GM21528 (cell line): ENCODE data around the gene JAG2.

Experiments used
- ATAC-seq: cut with Tn5 transposase; IDR thresholded peaks from one replicate; pipeline ENCODE4 v1.9.1; 2021; ENCODE audit warnings: mild to moderate bottlenecking, moderate library complexity; ENCODE audit not compliant: unreplicated experiment, low FRiP score

Gene JAG2

DNA sequence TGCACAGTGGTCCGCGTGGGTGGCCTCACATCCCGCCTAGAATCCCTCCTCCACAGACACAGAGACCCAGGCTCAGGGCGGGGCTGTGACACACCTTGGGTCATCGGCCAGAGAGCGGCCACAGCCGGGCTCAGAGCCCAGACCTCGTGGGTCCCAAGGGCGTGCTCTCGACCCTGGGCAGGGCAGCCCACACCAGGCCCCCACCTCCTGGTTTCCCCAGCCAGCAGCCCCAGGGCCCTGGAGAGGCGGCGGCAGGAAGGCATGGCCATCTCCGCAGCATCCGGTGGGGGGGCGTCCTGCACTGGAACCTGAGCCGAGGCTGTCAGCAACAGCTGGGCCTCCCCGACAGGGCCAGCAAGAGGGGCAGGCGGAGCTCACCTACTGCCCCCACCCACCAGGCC, 15.2 kb downstream of the JAG2 start:
- ATAC-seq, result no peak

DNA sequence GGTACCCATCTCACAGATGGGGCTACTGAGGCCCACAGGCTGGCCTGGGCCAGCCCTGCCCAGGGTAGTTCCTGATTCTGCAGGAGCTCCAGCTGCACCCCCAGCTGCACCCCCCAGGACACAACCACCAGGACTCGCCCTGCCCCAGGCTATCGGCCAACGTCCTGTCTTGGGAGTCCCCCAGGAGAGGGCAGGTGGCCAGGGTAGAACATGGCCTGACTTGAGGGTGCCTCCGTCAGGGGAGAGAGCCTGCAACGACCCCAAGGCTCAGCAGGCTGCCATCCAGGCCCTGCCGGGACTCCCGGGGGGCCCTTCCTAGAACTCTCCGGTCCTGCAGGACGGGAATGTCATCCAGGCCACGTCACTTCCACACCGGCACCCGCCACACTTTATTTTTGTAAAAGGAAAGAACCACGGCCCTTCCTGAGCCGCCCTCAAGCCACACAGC, 15.8 kb downstream of the JAG2 start:
- no peak for ATAC-seq

DNA sequence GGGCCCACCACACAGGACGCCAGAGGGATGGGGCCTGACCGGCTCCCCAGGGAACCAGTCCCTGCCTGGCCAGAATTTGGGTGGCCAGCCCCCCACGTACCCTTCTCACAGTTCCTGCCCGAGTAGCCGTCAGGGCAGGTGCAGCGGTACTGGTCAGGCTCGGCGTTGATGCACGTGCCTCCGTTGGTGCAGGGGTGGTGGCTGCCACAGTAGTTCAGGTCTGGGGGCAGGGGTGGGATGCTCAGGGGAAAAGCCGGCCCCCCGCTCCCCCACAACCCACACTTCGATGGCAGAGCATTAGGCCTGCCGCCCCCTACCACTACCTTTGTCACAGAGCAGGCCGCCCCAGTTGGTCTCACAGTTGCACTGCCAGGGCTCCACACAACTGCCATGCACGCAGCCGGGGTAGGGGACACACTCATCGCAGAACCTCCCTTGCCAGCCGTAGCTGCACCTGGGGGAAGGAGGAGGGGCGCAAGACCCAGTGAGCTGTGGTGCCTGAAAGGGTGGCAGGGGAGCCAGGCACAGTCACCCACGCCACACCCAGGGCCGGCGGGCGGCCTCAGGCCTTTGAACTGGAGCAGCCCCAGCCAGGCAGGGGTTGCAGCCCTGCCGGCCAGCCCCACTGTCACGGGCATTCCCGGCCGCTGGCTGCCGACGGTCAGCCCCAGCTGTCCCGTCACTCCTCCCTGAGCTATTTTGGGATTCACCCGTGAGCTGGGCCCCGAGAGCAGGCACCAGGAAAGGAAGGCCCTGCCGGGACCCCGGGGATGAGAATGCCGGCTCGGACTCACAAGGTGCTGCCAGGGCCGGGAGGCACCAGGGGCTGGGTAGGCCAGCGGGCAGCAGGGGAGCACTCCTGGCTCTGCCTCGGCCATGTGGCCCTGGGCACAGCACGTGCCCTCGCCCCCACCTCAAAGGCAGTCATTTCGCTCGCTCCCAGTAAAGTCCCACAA, 16.5 kb downstream of the JAG2 start:
- no peak for ATAC-seq

DNA sequence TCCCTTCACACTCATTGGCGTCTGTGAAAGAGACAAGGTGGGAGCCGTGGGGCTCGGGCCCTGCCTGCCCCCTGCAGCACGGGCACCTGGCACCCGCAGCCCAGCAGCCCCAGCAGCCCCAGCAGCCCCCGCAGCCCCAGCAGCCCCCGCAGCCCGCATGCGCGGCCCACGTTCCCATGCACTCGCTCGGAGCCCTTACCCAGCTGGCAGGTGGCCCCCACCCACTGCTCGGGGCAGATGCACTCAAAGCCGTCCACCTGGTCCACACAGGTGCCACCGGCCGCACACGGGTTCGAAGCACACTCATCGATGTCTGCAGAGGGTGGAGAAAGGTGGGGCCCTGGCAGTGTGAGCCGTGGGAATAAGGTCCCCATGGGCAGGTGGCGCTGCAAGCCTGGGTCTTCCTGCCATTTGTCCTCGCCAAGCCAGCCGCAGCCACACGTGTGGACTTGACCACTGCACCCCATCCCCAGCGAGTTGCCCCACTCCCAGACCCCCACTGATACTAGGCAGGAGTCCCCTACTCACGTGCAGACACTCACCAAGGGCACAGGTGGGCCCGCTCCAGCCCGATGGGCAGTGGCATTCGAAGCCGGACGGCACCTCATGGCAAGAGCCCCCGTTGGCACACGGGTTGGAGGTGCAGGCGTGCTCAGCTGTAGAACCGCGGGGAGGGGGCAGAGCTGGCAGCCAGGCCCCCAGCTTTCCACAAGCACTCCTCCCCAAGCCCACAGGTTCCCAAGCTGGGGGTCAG, 17.3 kb downstream of the JAG2 start:
- no peak for ATAC-seq

DNA sequence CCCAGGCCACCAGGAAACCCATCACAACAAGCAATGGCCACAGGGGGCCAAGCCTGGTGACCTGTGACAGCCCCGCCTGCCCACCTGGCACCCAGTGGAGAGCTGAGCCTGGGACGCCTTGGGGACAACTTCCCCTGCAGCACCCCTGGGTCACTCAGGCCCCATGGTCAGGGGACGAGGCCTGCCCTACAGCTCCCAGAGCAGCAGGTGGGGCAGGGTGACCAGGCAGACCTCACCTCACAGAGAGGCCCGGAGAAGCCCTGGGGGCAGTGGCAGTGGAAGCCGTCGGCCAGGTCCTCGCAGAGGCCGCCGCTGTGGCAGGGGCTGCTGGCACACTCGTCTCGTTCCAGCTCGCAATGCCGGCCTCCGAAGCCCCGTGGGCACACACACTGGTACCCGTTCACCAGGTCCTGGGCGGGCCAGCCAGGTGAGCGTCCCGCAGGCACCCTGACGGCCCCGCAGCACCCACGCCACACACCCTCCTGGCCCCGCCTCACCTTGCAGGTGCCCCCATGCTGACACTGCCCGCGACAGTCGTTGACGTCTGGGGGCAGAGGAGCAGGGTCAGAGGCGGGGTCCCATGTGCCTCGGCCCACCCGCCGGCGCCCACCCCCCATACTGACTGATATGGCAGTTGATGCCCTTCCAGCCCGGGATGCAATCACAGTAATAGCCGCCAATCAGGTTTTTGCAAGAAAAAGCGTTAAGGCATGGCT, 18.1 kb downstream of the JAG2 start:
- no peak for ATAC-seq

DNA sequence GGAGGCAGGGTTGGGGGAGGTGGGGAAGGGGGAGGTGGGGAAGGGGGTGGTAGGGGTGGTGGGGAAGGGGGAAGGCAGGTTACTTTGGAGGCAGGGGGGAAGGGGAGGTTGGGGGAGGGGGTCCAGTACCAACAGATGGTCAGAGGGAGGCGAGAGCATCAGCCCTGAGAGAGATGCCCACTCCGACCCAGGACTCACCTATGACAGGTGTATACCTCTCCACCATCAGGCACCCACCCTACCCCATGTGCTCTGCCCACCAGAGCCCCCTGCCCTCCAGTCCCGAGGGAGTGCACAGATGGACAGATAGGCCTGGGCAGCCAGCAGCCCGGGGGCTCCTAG, 18.6 kb downstream of the JAG2 start:
- ATAC-seq, result no peak

DNA sequence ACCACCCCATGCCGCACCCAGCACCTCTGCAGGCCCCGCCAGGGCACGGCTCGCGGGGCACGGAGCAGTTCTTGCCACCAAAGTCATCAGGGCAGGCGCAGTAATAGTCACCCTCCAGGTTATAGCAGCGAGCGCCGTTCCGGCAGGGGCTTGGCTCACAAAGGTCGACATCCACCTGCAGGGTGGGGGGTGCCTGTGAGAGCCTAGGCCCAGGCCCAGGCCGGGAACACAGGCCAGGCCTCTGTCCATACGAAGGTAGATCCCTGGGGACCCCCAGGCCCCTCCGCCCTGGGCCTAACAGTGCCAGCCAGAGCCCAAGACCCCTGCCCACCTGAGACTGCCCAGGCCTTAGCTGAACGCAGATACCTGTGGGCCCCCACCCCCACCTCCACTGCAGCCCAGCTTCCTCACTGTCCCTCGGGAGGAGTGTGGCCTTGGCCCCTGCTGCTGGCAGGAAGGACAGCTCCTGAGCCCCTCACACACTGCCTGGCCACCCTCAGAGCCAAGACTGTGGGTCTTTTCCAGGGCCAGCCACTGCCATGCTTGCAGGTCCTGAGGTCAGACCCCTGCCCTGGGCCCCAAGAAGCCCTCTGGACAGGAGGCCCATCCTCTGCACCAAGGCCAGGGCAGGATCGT, 19.3 kb downstream of the JAG2 start:
- no peak for ATAC-seq

DNA sequence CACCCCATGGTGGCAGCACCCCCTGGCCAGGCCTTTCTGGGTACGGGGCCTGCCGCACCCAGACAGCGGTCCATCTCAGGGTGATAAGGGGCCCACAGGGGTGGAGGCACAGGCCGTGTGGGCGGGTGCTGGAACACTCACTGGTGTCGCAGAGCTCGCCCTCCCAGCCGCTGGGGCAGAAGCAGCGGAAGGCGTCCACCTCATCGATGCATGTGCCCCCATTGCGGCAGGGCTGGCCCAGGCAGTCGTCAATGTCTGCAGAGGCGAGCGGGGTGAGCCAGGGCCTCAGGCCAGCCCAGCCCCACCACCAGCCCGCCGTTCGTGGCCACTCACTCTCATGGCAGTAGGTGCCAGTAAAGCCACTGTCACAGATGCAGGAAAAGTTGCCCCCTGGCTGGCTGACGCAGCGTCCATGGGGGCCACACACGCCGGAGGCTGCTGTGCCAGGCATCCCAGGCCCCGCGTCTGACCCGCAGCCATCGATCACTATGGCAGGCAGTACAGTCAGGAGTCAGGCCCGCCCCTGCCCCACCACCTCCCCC, 19.9 kb downstream of the JAG2 start:
- no peak for ATAC-seq

DNA sequence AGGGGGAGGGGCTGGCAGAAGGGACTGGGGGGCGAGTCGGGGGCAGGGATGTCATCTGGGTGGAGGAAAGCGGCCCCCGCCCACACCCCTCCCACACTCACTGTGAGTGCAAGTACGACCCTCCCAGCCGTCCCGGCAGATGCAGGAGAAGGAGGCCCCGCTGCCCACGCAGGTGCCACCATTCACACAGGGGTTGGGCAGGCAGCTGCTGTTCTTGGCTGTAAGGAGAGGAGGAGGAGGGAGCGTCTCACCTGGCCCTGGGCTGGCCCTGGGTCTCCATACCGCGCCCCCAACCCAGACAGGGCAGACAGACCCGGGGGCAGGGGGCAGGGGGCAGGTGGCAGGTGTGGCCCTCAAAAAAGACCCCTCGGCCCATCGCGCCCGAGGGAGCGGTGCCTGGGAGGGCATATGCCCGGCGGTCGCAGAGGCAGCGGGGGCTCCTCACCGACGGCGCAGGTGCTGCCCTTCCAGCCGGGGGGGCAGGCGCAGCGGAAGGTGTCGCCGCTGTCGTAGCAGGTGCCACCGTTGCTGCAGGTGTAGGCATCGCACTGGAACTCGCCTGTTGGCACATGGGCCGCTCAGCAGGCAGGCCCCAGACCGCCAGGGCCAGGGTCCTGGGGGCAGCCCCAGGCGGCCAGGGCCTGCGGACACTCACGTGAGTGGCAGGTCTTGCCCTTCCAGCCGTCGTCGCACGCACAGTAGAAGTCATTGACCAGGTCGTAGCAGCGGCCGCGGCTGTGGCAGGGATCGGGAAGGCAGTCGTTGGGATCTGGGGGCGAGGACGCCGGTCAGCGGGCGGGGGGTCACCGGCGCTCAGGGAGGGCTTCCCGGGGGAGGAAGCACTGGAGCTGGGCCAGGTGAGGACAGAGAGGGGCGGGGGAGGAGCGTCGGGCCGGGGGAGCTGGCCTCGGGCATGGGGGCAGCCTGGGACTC, 20.6 kb downstream of the JAG2 start:
- no peak for ATAC-seq

DNA sequence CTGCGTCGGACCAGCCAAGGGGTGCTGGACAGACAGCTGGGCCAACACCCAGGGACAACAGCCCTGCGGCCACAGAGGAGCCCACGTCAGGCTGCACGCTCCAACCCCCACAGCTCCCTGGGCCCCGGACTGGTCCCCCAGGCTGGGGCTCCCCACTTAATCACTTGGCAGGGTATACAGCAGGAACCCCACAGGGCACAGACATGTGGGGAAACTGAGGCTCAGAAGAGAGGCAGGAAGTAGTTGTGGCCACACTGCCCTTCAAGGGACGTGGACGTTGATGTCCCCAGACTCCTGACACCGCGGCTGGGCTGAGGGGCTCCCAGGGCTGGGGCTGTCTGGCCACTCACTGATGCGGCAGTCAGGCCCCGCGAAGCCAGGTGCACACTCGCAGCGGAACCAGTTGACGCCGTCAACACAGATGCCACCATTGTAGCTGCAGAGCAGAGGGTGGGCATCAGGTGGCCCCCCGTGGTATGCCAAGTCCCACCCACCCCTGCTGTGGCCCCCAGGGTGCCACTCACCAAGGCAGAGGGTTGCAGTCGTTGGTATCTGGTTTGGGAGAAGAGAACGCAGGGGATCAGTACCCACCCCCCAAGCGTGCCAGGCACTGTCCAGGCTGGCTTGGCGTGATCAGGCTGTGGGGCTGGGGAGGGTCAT, 21.5 kb downstream of the JAG2 start:
- no peak for ATAC-seq

DNA sequence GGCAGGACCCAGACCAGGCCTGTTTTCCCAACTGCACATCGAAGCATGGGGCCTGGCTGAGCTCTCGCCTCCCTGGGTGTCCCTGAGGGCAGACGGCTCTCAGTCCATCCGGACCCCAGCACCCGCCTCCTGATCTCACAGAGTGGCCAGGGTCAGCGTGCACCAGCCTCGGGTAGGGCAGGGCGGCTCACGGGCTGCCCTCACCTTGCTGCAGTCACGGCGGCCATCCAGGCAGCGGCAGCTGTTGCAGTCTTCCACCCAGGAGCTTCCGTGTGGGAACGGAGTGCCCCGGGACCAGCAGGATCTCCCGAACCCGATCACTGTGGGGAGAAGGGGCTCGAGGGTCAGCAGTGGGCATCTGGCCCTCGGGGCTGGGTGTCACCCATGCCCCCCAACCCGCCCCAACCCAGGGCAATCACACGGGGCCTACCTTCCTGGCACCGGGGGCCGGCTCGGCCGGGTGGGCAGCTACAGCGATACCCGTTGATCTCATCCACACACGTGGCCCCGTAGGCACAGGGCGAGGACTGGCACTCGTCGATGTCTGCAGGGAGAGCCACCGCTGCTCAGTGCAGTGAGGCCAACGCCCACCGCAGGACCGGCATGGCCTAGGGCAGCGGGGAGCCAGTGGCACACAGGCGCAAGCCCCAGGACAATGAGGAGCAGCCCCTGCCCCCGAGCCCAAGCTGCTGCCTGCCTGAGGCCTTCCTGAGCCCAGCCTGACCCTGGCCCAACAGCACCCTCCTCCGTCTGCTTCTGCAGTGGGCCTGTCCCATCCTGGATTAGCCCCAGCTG, 22.2 kb downstream of the JAG2 start:
- no peak for ATAC-seq

DNA sequence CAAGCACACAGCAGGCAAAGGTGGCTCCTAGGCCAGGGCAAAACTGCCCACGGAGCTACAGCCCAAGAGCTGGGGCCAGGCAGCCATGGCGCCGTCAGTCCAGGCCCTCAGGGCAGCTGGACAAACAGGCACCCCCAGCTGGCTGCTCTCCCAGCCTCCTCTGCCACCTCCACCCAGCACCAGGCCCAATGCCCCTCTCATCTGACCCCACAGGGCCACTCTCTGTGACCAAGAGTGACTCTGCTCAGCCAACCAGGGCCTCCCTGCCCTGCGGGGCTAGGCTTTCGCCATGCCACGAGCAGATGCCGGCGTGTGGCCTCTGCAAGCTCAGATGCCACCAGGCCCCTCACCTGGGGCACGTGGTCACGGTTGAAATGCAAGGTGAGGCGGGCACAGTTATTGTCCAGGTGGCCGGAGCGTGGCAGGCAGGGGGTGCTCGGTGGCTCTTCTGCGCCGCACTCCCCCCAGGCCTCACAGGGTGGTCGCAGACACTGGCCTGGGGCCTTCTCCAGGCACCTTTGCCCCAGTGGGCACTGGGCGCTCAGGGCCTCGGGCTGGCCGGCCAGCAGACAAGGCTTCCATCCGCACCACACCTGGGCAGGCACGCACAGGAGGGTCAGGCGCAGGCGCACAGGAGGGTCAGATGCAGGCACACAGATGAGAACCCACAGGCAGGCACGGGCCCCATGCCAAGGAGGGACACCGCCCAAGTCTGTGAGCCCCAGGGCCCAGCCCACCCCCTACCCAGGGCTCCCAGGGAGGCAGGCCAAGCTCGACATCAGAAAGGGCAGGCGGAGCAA, 23.0 kb downstream of the JAG2 start:
- no peak for ATAC-seq

DNA sequence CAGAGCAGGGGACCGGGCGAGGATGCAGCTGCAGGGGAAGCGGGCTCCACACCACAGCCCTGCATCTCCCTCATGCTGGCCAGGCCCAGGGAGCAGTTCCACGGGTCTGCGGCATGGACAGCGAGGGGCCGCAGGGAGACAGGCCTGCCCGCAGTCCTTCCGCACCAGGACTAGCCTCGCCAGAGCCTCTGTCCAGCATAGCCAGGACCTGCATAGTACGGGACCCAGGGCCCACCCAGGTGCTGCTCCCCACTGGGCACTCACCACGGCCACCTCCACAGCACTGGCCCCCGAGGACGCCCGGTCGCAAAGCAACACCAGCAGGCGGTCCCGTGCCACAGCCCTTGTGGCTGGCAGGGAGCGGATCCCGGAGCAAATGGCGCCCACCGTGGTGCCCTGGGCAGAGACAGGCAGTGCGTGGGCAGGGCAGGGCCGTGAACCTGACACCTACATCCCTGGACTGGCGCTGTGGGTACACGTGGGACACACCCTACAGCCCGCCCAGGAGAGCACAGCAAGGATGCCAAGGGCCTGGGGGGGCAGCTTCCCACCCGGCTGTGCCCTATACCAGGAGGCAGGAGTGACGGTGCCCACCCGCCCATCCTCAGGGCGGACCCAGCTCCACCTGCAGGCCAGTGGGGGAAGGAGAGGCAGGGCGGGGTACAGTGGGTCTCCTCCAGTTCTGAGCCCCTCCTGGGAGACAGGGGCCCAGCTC, 23.8 kb downstream of the JAG2 start:
- ATAC-seq, result no peak

DNA sequence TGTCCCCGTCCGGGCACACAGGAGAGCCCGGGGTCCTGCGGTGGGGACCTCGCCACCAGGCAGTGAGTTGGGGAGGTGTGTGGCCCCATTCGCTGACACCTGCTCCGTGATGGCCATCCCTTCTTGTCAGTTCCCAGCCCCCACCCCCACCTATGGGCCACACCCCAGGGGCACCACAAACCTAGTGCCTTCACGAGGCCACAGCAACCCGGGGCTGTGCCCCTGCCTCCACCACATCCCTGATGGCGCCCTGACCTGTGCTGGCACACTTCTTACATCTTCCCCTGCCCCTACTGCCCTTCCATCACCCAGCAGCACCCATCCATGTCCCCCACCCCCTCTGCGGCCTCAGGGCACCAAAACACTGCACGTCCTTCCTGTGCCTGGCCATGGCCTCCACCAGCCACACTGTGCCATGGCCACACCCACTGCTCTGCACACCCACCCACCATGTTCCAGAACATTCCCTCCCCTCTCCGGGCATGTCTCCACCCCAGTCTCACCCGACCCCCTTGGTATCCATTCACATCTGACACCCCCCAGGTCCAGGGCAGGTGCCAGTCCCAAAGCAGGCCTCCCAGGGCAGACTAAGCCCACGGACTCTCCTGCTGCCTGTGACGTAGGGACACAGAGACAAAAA, 24.4 kb downstream of the JAG2 start:
- ATAC-seq, result no peak

DNA sequence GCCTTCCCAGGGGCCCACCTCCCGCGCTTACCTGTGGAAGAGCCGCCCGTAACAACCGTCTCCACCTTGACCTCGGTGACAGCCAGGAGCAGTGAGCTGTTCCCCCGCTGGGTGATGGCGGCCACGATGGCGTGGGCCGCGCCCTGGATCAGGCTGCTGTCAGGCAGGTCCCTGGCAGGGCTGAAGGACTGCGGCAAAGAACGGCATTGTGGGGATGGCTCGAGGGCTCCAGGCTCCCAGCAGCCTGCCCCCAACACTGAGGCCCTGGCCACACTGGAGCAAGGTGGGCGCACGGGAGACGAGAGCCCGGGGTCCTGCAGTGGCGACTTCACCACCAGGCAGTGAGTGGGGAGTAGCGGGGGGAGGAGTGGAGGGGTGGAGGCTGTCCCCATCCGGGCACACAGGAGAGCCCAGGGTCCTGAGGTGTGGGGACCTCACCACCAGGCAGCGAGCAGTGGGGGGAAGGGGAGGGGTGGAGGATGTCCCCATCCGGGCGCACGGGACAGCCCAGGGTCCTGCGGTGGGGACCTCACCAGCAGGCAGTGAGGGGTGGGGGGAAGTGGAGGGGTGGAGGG, 25.0 kb downstream of the JAG2 start:
- ATAC-seq, result no peak
